Mesothelial cell of epicardium (in vitro differentiated cells): ENCODE results near the gene KANSL3. TPM values are rescaled to one million over a fixed set of nuclear protein-coding genes. Genes with fewer than 3 reads are reported as not detected.

Source experiments
- DNase-seq, 2 experiments: peaks; one replicate each; pipeline ENCODE4 v3.0.0; 2021; ENCODE audit warnings: low spot score in 2 of 2; ENCODE audit not compliant: unreplicated experiment in 2 of 2
- H3K27ac Mint-ChIP-seq: 2 replicates; pipeline ENCODE4 v1.8.0; 2021; ENCODE audit warnings: mixed read lengths
- H3K27me3 Mint-ChIP-seq: 2 replicates; pipeline ENCODE4 v1.8.0; 2021; ENCODE audit warnings: low read depth, mixed read lengths
- H3K36me3 Mint-ChIP-seq: 2 replicates; pipeline ENCODE4 v1.8.0; 2021; ENCODE audit warnings: mixed read lengths
- H3K4me1 Mint-ChIP-seq: 2 replicates; pipeline ENCODE4 v1.8.0; 2021; ENCODE audit warnings: mixed read lengths
- H3K4me3 Mint-ChIP-seq: 2 replicates; pipeline ENCODE4 v1.8.0; 2021; ENCODE audit warnings: mild to moderate bottlenecking, moderate library complexity, mixed read lengths
- H3K9me3 Mint-ChIP-seq: 2 replicates; pipeline ENCODE4 v1.8.0; 2021; ENCODE audit warnings: mixed read lengths
- CTCF ChIP-seq: fragments of 200-600 bp; sonication (generic); IDR thresholded peaks from one replicate; pipeline ENCODE4 v1.5.0; 2021; ENCODE audit warnings: antibody characterized with exemption; ENCODE audit not compliant: unreplicated experiment
- total RNA-seq: library from RNA; stranded (reverse); gene quantifications from 3 replicates; pipeline ENCODE4 v1.2.1, GENCODE V29; 2021

KANSL3 gene
- 66.0 to 70.2 TPM (median 68.1 TPM) in 3 replicates for total RNA-seq

GRCh38 chr2:96638144-96639121 lies at the start of gene KANSL3:
TSS of gene KANSL3 (minus strand) at chr2:96638312. CDS start at chr2:96637135, 1,177 bp downstream.
- Mint-ChIP-seq H3K4me1 (peaks cover 36% of the 10 kb centered on the region), H3K27ac (peak within 1 kb of the TSS; percentile 96), H3K27me3 (no peaks in the 10 kb centered on the region), H3K4me3 (peak within 1 kb of the TSS; percentile 92), H3K36me3 (peaks cover 9% of the 10 kb centered on the region), H3K9me3 (no peaks in the 10 kb centered on the region)
- TF ChIP-seq CTCF, result no peak
- peak; percentile 85 to 95 for DNase-seq

- Mint-ChIP-seq H3K27me3 (no peaks in the 10 kb centered on the region), H3K4me3 (no peak overlapping the region), H3K36me3 (no peaks in the 10 kb centered on the region), H3K9me3 (no peaks in the 10 kb centered on the region), H3K4me1 (peaks cover 22% of the 10 kb centered on the region), H3K27ac (no peak overlapping the region)
- TF ChIP-seq CTCF, result no peak
- DNase-seq, result no peak
Measured at GRCh38 chr2:96687266-96687665, 49.2 kb upstream of the KANSL3 start.

- peak; percentile 57 to 87 for DNase-seq
- no peaks in the 10 kb centered on the region for H3K27me3 Mint-ChIP-seq
- no peak for TF ChIP-seq CTCF
- H3K4me3 Mint-ChIP-seq, result peak overlapping the region; percentile 15
- H3K27ac Mint-ChIP-seq, result peak overlapping the region; percentile 34
- no peaks in the 10 kb centered on the region for H3K9me3 Mint-ChIP-seq
- H3K4me1 Mint-ChIP-seq, result peaks cover 22% of the 10 kb centered on the region
- H3K36me3 Mint-ChIP-seq, result no peaks in the 10 kb centered on the region
Measured at GRCh38 chr2:96685577-96686459, 47.7 kb upstream of the KANSL3 start.

- H3K4me3 Mint-ChIP-seq, result peak overlapping the region; percentile 15
- no peaks in the 10 kb centered on the region for H3K27me3 Mint-ChIP-seq
- TF ChIP-seq CTCF, result no peak
- H3K27ac Mint-ChIP-seq, result no peak overlapping the region
- H3K9me3 Mint-ChIP-seq, result no peaks in the 10 kb centered on the region
- peaks cover 28% of the 10 kb centered on the region for H3K4me1 Mint-ChIP-seq
- no peaks in the 10 kb centered on the region for H3K36me3 Mint-ChIP-seq
- DNase-seq, result no peak
Measured at GRCh38 chr2:96684883-96685576, 46.9 kb upstream of the KANSL3 start.
